PC-3 (cell line): ENCODE data around the gene PIK3R5. TPM values are rescaled to one million over a fixed set of nuclear protein-coding genes. Genes with fewer than 3 reads are reported as not detected.

Source experiments
- ATAC-seq: fragments of 200-7000 bp; cut with Tn5 transposase; 2 replicates; pipeline ENCODE4 v1.9.1; 2020; ENCODE audit warnings: mild to moderate bottlenecking, moderate library complexity
- BruUV-seq: library from RNA; stranded (reverse); fragments of 400-500 nt; replicated peaks from 2 replicates; lab custom pipeline; 2021; lab: Mats Ljungman, UMichigan
- CTCF ChIA-PET: fragments of 300-600 bp; sonication (Branson Sonifier 250); formaldehyde crosslinking; loops from one replicate; lab custom pipeline; 2022; ENCODE audit warnings: antibody characterized with exemption; lab: Charles Lee
- POLR2A ChIA-PET: fragments of 300-600 bp; sonication (Branson Sonifier 250); formaldehyde crosslinking; loops from one replicate; lab custom pipeline; 2022; ENCODE audit warnings: antibody characterized with exemption; ENCODE audit not compliant: unreplicated experiment; lab: Charles Lee
- DNase-seq: peaks from one replicate; pipeline ENCODE4 v3.0.0-alpha.2; 2015
- H2AFZ ChIP-seq: fragments of 300-600 bp; sonication (generic); 2 replicates; pipeline ENCODE4 v1.6.0; 2016; ENCODE audit warnings: antibody characterized with exemption, low read length
- H3F3A ChIP-seq: fragments of 300-600 bp; sonication (generic); one replicate; pipeline ENCODE4 v1.6.0; 2017; ENCODE audit warnings: antibody characterized with exemption, low read length, control low read depth, mild to moderate bottlenecking; ENCODE audit not compliant: unreplicated experiment
- H3K27ac ChIP-seq: fragments of 300-600 bp; sonication (generic); 2 replicates; pipeline ENCODE4 v1.5.1; 2016; ENCODE audit warnings: mild to moderate bottlenecking, low read length
- H3K27me3 ChIP-seq: fragments of 300-600 bp; sonication (generic); 2 replicates; pipeline ENCODE4 v1.6.1; 2016; ENCODE audit warnings: low read length, mixed read lengths
- H3K36me3 ChIP-seq: fragments of 300-600 bp; sonication (generic); 2 replicates; pipeline ENCODE4 v1.6.1; 2016; ENCODE audit warnings: low read depth, mixed run types, low read length, mixed read lengths
- H3K4me1 ChIP-seq: fragments of 300-600 bp; sonication (generic); 2 replicates; pipeline ENCODE4 v1.5.1; 2016; ENCODE audit warnings: low read length; ENCODE audit not compliant: insufficient read depth
- H3K4me2 ChIP-seq: fragments of 300-600 bp; sonication (generic); 2 replicates; pipeline ENCODE4 v1.6.0; 2016; ENCODE audit warnings: low read length
- H3K4me3 ChIP-seq: fragments of 300-600 bp; sonication (generic); 2 replicates; pipeline ENCODE4 v1.5.1; 2016; ENCODE audit warnings: mild to moderate bottlenecking, low read length, mixed read lengths
- H3K79me2 ChIP-seq: fragments of 300-600 bp; sonication (generic); 2 replicates; pipeline ENCODE4 v1.6.1; 2017; ENCODE audit warnings: low read length, mixed read lengths
- H3K9ac ChIP-seq: fragments of 300-600 bp; sonication (generic); 2 replicates; pipeline ENCODE4 v1.6.0; 2016; ENCODE audit warnings: mild to moderate bottlenecking, low read length
- H3K9me2 ChIP-seq: fragments of 300-600 bp; sonication (generic); replicated peaks from 2 replicates; pipeline ENCODE4 v1.6.1; 2016; ENCODE audit warnings: mixed run types, low read length, mixed read lengths
- H3K9me3 ChIP-seq: fragments of 300-600 bp; sonication (generic); 2 replicates; pipeline ENCODE4 v1.6.1; 2016; ENCODE audit warnings: low read length, mixed read lengths
- H4K20me1 ChIP-seq: fragments of 300-600 bp; sonication (generic); 2 replicates; pipeline ENCODE4 v1.6.1; 2016; ENCODE audit warnings: low read length, mixed read lengths
- CTCF ChIP-seq: fragments of 300-600 bp; sonication (generic); conservative IDR thresholded peaks from 2 replicates; pipeline ENCODE4 v1.5.1; 2017; ENCODE audit warnings: antibody characterized with exemption, low read depth, mild to moderate bottlenecking, low read length
- EZH2 ChIP-seq: fragments of 300-600 bp; sonication (generic); IDR thresholded peaks from one replicate; pipeline ENCODE4 v1.6.1; 2017; ENCODE audit warnings: antibody characterized with exemption, mild to moderate bottlenecking, low read length; ENCODE audit not compliant: unreplicated experiment
- EZH2phosphoT487 ChIP-seq: fragments of 300-600 bp; sonication (generic); IDR thresholded peaks from 2 replicates; pipeline ENCODE4 v1.6.1; 2018; ENCODE audit warnings: mild to moderate bottlenecking, antibody characterized with exemption, low read length, borderline replicate concordance
- intact Hi-C: fragments of 100-400 bp; cut with micrococcal nuclease; formaldehyde crosslinking; loops from 2 replicates; pipeline ENCODE4 v1.9.0; 2023
- total RNA-seq: library from RNA; depleted of rRNA; stranded (reverse); fragments of >200 nt; gene quantifications from 2 replicates; pipeline ENCODE4 v1.2.3, GENCODE V29; 2014

The PIK3R5 gene
- total RNA-seq, 1 experiment from 2014 or later: not detected

GRCh38 chr17:8875436-8875835, 90.1 kb downstream of the PIK3R5 start:
- CTCF ChIA-PET: no interaction called here
- BruUV-seq: no TSS peak
- H3K27me3 ChIP-seq: peaks cover 35% of the 10 kb centered on the region

GRCh38 chr17:8873801-8874715, 91.4 kb downstream of the PIK3R5 start:
- Histone ChIP-seq H3K27me3 (peaks cover 38% of the 10 kb centered on the region), H3K4me2 (no peak overlapping the region), H3K79me2 (no peaks in the 10 kb centered on the region), H3K36me3 (no peaks in the 10 kb centered on the region), H3K4me3 (no peak overlapping the region), H2AFZ (no peak overlapping the region), H3K4me1 (no peaks in the 10 kb centered on the region), H3K9me3 (no peaks in the 10 kb centered on the region), H3F3A (no peaks in the 10 kb centered on the region), H3K9ac (no peak overlapping the region), H3K9me2 (no peaks in the 10 kb centered on the region), H3K27ac (no peak overlapping the region), H4K20me1 (no peaks in the 10 kb centered on the region)
- DNase-seq: no peak
- CTCF ChIA-PET: no interaction called here
- POLR2A ChIA-PET: no interaction called here
- no TSS peak for BruUV-seq
- no peak for ATAC-seq
- TF ChIP-seq EZH2 (no peak), CTCF (no peak), EZH2phosphoT487 (no peak)
- intact Hi-C loops: no loop called here

More at GRCh38 chr17:8875436-8875835, 90.1 kb downstream of the PIK3R5 start:
- Histone ChIP-seq H3K79me2 (no peaks in the 10 kb centered on the region), H3K4me1 (no peaks in the 10 kb centered on the region), H4K20me1 (no peaks in the 10 kb centered on the region), H3F3A (no peaks in the 10 kb centered on the region), H3K4me2 (no peak overlapping the region), H3K27ac (no peak overlapping the region), H3K9me3 (no peaks in the 10 kb centered on the region), H3K9me2 (no peaks in the 10 kb centered on the region), H3K36me3 (no peaks in the 10 kb centered on the region), H3K4me3 (no peak overlapping the region), H3K9ac (no peak overlapping the region), H2AFZ (no peak overlapping the region)
- TF ChIP-seq EZH2phosphoT487 (no peak), EZH2 (no peak), CTCF (no peak)
- POLR2A ChIA-PET: no interaction called here
- intact Hi-C loops: no loop called here
- ATAC-seq (no peak), DNase-seq (no peak)
